GM18517 (cell line): ENCODE data around the gene FNTB.

Source experiments
- ATAC-seq: cut with Tn5 transposase; IDR thresholded peaks from one replicate; pipeline ENCODE4 v1.9.1; 2021; ENCODE audit warnings: mild to moderate bottlenecking, moderate library complexity; ENCODE audit not compliant: unreplicated experiment

Gene FNTB

DNA sequence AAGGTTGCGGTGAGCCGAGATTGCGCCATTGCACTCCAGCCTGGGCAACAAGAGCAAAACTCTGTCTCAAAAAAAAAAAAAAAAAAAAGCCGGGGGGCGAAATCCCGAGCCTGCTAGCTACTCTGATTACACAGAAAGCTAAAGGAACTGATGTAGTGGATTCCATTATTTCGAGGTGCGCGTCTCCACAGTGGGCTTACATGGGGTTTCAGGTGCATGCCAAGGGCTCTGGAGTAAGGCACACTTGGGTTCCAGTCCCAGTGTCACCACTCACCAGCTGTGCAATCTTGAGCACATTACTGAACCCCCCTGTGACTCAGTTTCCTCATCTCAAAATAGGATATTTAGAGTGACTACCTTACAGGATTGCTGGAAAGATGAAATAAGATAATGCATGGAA lies 12.9 kb upstream of the FNTB start:
- no peak for ATAC-seq

DNA sequence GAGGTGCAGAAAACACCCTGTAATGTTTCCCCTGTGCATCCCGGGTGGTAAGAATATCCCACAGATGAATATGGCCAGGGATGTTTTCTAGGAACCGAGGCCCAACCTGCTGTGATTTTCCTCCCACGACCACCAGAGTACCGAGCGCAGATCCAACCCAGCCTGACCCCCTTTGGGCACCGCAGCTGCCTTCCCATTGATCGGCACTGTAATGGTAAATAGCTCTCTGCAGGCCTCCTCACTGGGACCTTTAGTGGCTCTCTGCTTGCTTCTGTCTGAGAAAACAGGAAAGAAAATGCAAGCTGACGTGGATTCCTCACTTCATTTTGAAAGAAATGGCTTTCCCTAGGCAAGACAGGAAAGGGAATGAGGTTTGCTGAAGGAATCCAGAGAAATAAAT lies 12.1 kb upstream of the FNTB start:
- ATAC-seq = no peak

DNA sequence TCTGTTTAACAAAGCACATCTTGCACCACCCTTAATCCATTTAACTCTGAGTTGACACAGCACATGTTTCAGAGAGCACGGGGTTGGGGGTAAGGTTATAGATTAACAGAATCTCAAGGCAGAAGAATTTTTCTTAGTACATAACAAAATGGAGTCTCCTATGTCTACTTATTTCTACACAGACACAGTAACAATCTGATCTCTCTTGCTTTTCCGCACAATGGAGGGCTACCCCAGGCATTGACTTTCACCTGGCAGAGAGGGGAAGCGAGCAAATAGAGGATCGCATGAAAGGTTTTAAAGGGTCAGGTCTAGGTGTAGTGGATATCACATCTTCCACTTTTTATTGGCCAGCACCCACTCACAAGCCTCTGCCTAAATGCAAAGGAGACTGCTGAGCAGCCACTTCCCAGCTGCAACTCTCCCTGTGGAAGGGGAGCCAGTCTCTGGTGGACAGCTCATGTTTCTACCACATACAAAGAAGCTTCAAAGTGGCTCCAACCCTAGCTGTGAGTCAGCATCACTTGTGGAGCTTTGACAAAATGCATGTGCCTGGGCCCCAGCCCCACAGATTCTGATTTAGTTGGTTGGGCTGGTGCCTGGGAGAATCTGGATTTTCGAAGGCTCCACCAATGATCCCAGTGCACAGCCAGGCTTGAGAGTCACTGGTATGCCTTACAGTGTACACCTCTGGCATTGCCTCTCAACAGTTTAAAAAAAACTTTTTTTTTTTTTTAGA lies 7.2 kb upstream of the FNTB start:
- no peak for ATAC-seq

DNA sequence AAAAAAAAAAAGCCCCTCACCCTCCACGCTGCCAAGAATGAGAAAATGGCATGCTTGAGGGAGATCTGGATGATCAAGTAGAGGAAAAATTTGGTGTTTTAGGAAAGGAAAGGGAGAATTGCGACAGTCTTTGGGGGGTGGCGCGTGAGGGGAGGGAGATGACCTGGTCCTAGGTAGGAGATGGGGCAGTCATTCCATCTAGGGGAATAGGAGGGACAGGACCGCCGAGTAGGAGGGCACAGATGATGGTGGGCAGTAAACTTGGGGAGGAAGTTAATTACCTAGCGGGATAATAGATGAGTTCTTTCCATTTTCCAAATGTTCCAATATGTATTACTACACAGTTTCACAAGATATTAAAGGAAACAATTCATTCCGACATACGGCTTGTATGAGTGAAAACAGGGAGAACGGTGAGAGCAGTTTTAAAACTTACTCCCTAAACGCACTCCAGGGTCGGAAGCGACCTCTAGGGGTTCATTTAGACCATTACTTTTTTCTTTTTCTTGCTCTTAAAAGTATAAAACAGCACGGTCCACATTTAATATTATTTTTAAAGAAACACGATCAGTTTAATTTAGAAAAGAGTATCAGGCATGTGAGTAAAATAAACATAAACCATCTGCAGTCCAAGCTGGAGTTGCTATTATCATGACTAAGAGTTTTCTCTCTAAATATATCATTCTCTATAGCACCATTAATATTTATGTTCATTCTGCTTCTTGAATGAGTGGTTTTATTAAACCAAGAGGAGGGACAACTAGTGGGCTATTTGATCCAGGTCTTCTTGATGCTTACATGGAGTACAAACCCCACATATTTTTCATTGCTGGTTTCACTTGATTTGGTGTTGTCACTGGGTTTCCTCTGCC lies 3.0 kb upstream of the FNTB start:
- no peak for ATAC-seq

DNA sequence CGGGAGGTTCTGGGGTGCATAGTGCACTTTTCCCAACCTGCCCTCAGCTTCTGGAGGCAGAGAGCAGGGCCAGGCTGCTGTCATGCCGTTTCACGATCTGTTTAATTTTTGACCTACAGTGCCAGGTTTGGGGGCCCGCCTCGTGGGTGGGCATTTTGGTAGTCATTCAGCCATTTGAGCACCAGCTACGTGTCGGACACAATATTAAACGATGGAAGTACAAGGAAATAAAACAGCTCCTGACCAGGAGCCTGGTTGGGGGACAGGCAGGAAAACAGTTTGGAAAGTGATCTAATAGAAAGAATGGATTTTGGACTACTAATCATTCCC lies 708 bp downstream of the FNTB start:
- peak; percentile 3 for ATAC-seq

DNA sequence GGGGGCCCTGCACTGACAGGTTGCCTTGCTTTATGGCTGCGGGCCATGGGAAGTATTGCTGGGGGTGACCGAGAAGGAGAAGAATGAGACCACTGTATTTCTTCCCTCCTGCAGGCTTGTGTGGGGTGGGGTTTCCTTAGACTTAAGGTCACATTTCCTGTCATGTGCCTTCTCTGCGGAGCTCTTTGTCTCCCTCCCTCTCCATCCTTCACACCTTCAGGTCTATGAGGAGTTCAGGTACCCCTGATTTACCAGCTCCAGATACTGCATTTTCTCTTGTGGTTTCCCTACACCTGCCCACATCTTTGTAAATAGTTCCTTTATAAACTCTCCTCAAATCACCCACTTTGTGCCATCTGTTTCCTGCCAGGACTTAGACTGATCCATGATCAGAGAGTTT lies 3.6 kb downstream of the FNTB start:
- ATAC-seq = no peak

DNA sequence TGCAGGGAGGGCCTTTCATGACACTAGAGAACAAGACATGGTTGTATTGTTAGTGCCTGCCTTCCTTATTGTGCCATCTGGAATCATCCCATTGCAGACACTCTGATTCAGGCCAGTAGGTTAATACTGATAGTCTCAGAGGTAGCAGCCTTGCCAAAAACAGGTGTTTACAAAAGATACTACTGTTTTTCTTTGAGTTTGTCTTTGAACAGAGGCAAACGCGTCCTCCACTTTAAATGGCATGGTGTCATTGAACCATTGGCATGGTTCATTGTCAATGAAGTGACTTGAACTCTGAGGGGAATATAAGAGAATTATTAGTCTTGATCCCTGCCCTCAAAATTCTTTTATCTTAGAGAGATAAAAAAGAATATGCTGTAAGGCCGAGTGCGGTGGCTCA lies 4.2 kb downstream of the FNTB start:
- no peak for ATAC-seq

DNA sequence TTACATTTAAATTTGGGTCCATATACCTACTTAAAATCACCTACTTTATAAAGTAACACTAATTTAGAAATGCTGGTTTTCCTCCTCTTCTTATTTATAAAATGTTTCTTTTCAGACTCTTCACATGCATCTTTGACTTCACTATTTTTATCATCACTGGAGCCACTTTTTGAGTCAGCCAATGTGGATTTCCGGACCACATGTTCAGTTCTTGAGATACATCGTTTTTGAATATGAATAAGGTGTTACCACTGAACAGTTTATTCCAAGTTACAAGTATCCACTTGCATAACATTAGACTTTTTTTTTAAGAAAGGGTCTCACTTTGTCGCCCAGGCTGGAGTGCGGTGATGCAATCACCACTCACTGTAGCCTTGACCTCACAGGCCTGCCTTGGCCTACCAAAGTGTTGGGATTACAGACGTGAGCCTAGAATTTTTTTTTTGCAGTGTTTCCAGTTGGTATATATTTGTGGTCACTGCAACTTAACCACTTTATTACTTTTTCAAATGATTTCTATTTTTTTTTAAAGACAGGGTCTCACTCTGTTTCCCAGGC lies 5.7 kb downstream of the FNTB start:
- no peak for ATAC-seq

DNA sequence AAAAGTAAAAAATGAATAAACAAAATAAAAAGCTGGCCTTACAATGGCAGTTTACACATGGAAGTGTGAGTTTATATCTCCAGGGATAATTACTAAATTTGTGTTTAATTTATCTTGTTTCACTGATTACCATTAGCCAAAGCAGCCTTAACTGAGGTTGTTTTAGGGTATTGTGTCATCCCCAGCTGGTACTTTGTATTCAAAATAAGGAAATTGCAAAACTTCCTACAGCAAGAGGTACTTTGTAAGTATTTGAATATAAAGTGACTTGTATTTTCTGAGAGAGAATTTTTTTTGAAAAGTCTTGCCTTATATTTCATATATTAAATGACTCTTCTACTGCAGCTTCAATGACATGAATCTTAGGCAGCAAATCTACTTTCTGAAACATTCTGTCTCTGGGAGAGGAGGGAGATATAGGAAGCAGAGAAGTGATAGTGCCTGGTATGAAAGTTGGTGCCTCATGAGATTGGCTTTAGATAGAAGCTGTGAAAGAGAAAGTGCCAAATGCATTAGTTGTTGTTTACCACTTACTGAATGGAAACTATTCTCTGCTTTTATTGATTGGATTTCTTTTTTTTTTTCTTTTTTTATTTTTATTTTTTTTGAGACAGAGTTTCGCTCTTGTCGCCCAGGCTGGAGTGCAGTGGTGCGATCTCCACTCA lies 6.7 kb downstream of the FNTB start:
- no peak for ATAC-seq

DNA sequence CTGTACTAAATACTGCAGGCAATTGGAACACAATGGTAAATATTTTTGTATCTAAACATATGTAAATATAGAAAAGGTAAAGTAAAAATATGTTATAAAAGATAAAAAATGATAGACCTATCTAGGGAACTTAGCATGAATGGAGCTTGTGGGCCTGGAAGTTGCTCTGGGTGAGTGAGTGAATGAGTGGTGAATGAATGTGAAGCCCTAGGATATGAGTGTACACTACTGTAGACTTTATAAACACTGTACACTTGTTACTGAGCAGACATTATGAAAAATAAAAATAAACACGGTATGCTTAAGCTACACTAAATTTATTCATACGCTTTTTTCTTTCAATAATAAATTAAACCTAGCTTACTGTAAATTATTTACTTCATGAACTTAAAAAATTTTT lies 7.8 kb downstream of the FNTB start:
- no peak for ATAC-seq

DNA sequence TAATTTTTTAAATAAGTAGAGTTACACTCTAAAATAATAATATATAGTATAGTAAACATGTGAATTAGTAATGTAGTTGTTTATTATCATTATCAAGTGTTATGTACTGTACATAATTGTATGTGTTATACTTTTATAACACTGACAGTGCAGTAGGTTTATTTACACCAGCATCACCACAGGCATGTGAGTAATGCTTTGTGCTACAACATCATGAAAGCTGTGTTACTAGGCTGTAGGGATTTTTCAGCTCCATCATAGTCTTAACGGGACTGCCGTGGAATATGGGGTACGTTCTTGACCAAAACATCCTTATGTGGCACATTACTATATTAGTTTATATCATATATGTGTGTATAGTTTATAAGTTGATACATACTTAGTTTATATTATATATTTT lies 8.6 kb downstream of the FNTB start:
- no peak for ATAC-seq

DNA sequence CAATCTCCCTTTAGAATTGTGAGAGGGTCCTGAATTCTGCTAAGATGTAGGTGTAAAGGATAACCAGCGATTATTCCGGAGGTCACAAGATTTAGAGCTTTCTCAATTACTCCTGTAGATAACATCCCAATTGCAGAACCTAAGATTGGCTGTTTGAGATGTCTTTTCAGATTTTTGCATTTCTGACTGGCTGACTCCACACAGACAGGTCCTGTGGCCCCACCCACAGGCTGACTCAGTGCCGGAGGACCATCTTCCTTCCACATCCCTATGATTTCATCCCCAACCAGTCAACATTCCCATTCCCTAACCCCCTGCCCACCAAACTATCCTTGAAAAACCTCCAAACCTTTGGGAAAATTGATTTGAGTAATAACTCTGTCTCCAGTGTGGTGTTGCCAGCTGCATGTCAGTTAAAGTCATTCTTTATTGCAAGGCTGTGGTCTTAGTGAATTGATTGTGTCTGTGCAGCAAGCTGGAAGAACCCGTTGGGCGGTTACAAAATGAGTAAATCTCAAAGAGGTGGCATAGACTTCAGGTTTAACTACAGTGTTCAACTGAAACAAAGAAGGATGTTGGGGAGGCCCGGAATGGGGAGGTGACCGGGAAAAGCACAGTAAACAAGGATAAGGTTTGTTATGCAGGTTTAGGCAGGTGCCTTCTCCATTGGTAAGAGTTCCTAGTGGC lies 10.6 kb downstream of the FNTB start:
- no peak for ATAC-seq

DNA sequence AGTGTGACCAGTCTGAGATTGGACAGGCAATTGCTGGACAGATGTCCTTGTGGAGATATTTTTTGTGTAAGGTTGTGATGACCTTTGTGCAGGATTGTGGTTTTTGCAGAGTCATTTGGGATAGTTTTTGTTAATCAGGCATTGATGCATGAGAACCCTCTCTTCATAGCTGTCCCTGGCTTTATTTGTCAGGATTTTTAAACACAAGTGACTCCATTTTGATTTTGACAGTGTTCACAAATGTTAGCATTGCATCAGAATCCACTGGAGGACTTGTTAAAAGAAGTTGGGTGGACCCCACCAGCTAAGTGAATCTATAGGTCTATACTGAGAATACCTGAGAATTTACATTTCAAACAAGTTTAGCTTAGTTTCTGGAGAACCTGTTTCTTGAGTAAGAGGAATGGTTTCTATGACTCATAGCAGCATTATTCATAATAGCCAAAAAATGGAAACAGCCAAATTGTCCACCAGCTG lies 11.8 kb downstream of the FNTB start:
- ATAC-seq = no peak

DNA sequence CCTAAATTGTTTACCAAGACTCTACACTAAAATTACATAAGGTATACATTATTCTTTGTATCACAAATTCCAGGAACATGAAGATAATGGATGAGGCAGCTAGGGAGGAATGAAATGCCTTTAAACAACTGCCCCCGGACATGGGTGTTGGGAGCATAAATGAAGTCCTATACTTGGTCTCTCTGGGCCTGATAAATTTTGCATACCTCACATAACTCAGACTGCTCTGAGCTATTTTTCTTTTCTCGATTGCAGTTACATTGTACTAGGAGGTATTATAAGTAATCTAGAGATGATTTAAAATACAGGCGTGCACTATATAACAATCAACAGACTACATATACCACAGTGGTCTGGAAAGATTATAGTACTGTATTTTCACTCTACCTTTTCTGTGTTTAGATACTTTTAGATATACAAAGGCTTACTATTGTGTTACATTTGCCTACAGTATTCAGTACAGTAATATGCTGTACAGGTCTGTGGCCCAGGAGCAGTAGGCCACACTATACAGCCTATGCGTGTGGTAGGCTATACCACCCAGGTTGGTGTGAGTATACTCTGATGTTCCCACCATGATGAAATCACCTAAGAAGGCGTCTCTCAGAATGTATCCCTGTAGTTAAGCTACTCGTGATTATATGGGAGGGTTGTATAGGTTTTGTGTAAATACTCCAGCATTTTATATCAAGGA lies 14.3 kb downstream of the FNTB start:
- no peak for ATAC-seq

DNA sequence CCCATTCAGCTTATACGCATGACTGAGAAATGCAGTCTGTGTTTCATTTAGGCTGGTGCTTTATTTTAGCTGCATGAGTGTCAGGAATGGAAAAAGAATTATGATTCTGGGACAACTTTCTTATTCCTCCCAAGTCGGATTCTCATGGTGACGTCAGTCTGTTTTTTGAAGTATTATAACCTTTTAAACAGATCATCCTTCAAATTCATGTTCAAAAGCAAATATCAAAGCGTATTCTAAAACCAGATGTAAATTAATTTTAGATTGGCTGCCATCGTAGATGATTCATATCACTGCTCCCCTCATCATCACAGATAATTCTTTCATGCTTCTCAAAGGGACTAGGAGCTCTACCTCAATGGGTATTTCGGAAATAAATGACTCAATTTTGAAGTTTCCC lies 15.0 kb downstream of the FNTB start:
- ATAC-seq = no peak

DNA sequence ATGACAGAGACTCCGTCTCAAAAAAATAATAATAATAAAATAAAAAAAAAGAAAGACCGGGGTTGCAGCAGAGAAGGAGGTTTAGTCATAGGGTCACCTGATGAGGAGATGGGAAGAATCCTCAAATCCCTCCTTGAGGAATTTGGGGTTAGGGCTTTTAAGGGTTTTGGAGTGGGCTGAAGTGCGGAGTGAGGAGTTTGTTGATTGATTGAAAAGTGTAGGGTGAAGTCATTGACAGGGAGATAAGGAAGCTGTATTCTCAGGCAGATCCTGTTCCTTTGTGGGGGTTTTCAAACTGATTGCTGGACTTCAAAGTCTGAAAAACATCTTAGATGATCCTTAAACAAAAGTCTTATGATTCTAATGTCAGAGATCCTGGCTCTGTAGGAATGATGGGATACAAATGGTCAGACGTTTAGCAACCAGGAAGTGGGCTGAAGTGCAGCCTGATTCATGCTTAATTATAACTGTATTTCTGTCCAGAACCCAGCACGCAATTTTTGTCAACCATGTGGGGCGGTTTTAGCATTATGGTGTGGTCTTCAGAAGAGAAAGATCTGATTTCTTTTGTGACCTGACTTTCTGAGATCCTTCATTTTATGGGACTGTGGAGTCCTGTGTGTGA lies 16.0 kb downstream of the FNTB start:
- no peak for ATAC-seq

DNA sequence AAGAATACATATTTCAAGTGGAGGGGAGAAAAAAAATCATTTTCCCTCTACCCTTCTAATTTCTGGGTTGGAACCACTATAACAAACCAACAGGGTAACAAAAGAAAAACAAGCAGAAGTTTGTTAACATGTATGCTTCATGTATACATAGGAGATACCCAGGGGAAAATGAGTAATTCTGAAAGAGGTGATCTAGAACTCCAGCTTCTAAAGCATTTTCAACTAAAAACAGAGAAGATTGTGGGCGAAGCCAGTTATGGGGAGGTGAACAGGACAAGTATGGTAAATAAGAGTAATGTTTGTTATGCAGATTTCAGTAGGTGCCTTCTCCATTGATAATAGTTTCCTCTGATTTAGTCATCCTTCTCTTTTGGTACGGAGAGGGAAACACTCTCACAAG lies 16.7 kb downstream of the FNTB start:
- peak; percentile 70 for ATAC-seq

DNA sequence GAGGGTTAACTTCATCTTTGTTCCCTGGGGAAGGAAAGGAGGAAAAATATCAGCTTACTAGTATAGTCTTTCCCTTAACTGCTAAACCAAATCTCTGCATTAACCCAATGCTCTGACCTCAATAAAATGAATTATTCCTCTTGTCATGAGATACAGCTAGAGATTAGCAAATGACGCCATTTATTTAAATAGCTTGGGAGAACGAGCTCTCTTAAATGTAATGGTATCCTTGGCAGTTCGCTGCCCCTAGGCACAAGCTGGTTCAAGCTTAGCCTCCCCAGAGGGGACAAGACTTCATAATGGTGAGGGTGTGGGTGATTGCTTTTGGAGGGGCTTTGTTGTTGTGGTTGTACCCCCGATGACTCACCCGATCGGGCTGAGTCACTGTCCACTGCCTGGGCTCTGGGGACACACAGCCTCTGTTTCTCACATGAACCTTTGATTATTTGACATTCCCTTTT lies 19.6 kb downstream of the FNTB start:
- ATAC-seq = no peak

DNA sequence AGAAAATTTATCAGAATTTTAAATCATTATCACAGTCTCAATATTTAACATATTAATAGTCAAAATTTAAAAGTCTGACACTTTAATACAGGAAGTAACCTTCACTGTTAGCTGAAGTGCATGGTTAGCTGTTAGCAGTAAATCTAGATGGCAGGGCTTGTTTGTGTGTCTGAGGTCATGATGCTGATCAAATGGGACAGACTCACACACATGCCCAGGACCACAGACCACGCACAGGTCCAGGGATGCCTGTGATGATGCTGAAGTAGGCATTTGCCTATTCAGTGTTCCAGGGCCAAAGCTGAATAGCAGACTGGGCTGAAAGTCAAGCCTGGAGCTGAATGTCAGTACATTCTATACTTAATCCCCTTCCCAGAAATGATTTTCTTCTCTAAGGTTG lies 20.5 kb downstream of the FNTB start:
- no peak for ATAC-seq
